IPS-18c (cell line): ENCODE measurements around the gene KIF20B.

ENCODE experiments used
- H3K4me3 ChIP-seq: 2 replicates; pipeline ENCODE4 v1.7.0; 2013; ENCODE audit warnings: low read depth, mild to moderate bottlenecking, low read length, moderate library complexity; ENCODE audit not compliant: insufficient read depth
- H3K9me3 ChIP-seq: one replicate; pipeline ENCODE4 v1.6.1; 2013; ENCODE audit warnings: mild to moderate bottlenecking, low read length, moderate library complexity; ENCODE audit not compliant: control insufficient read depth, insufficient read depth

Gene KIF20B

GRCh38 chr10:89679986-89680385 is 21.4 kb upstream of the KIF20B start:
- no peak overlapping the region for H3K4me3 ChIP-seq
- H3K9me3 ChIP-seq: no peaks in the 10 kb centered on the region

- Histone ChIP-seq H3K4me3 (no peak overlapping the region), H3K9me3 (no peaks in the 10 kb centered on the region)
These were observed 17.5 kb upstream of the KIF20B start for GRCh38 chr10:89683883-89684282.

GRCh38 chr10:89684604-89685003 is 16.8 kb upstream of the KIF20B start:
- no peak overlapping the region for H3K4me3 ChIP-seq
- H3K9me3 ChIP-seq: no peaks in the 10 kb centered on the region

GRCh38 chr10:89685936-89686335 is 15.5 kb upstream of the KIF20B start:
- no peaks in the 10 kb centered on the region for H3K9me3 ChIP-seq
- no peak overlapping the region for H3K4me3 ChIP-seq

GRCh38 chr10:89690027-89690426 is 11.4 kb upstream of the KIF20B start:
- no peaks in the 10 kb centered on the region for H3K9me3 ChIP-seq
- H3K4me3 ChIP-seq: no peak overlapping the region

- H3K9me3 ChIP-seq: no peaks in the 10 kb centered on the region
- no peak overlapping the region for H3K4me3 ChIP-seq
These were observed 9.0 kb upstream of the KIF20B start for GRCh38 chr10:89692416-89692815.

GRCh38 chr10:89693176-89693575 is 8.2 kb upstream of the KIF20B start:
- no peaks in the 10 kb centered on the region for H3K9me3 ChIP-seq
- H3K4me3 ChIP-seq: no peak overlapping the region

GRCh38 chr10:89695307-89695706 is 6.1 kb upstream of the KIF20B start:
- Histone ChIP-seq H3K9me3 (no peaks in the 10 kb centered on the region), H3K4me3 (no peak overlapping the region)

GRCh38 chr10:89697946-89698345 is 3.4 kb upstream of the KIF20B start:
- Histone ChIP-seq H3K9me3 (no peaks in the 10 kb centered on the region), H3K4me3 (no peak overlapping the region)

- H3K9me3 ChIP-seq: no peaks in the 10 kb centered on the region
- no peak overlapping the region for H3K4me3 ChIP-seq
These were observed 1.8 kb upstream of the KIF20B start for GRCh38 chr10:89699581-89700064.

- Histone ChIP-seq H3K9me3 (no peaks in the 10 kb centered on the region), H3K4me3 (peak overlapping the region; percentile 84)
These were observed 508 bp upstream of the KIF20B start for GRCh38 chr10:89700923-89701241.

GRCh38 chr10:89702121-89702480 is 711 bp downstream of the KIF20B start:
- no peaks in the 10 kb centered on the region for H3K9me3 ChIP-seq
- peak overlapping the region; percentile 84 for H3K4me3 ChIP-seq

GRCh38 chr10:89705466-89705865 is 4.1 kb downstream of the KIF20B start:
- Histone ChIP-seq H3K9me3 (no peaks in the 10 kb centered on the region), H3K4me3 (no peak overlapping the region)

- H3K4me3 ChIP-seq: no peak overlapping the region
- H3K9me3 ChIP-seq: no peaks in the 10 kb centered on the region
These were observed 4.6 kb downstream of the KIF20B start for GRCh38 chr10:89706011-89706410.

GRCh38 chr10:89707372-89707771 is 6.0 kb downstream of the KIF20B start:
- Histone ChIP-seq H3K9me3 (no peaks in the 10 kb centered on the region), H3K4me3 (no peak overlapping the region)

GRCh38 chr10:89710753-89711152 is 9.4 kb downstream of the KIF20B start:
- no peaks in the 10 kb centered on the region for H3K9me3 ChIP-seq
- no peak overlapping the region for H3K4me3 ChIP-seq

GRCh38 chr10:89734616-89735015 is 33.2 kb downstream of the KIF20B start:
- Histone ChIP-seq H3K9me3 (no peaks in the 10 kb centered on the region), H3K4me3 (no peak overlapping the region)

- Histone ChIP-seq H3K4me3 (no peak overlapping the region), H3K9me3 (no peaks in the 10 kb centered on the region)
These were observed 37.3 kb downstream of the KIF20B start for GRCh38 chr10:89738551-89739209.

- Histone ChIP-seq H3K4me3 (no peak overlapping the region), H3K9me3 (no peaks in the 10 kb centered on the region)
These were observed 39.9 kb downstream of the KIF20B start for GRCh38 chr10:89741126-89741762.
